Upper lobe of left lung (tissue), 6 donors: ENCODE results near the gene CD70. TPM values are rescaled to one million over a fixed set of nuclear protein-coding genes. Genes with fewer than 3 reads are reported as not detected.
A peak's percentile ranks its signal among the peaks of the same experiment; 100 is the strongest.

Source experiments
- ATAC-seq, 2 donors: fragments of 200-7000 bp; cut with Tn5 transposase; one replicate each; pipeline ENCODE4 v1.9.1; 2022; ENCODE audit warnings: mild to moderate bottlenecking in 2 of 2, moderate library complexity in 2 of 2; ENCODE audit not compliant: low FRiP score in 2 of 2
- DNase-seq, 2 donors: peaks; one replicate each; pipeline ENCODE4 v3.0.0-alpha.2; 2019 to 2020
- H3K27ac ChIP-seq, 4 donors: fragments of 200-600 bp; sonication (generic); one replicate each; pipeline ENCODE4 v1.5.1; 2016 to 2019
- H3K27me3 ChIP-seq, 4 donors: fragments of 200-600 bp; sonication (generic); one replicate each; pipeline ENCODE4 v1.5.1; 2017 to 2019
- H3K36me3 ChIP-seq, 4 donors: fragments of 200-600 bp; sonication (generic); one replicate each; pipeline ENCODE4 v1.5.1; 2016 to 2019
- H3K4me1 ChIP-seq, 4 donors: fragments of 200-600 bp; sonication (generic); one replicate each; pipeline ENCODE4 v1.5.1; 2018 to 2019
- H3K4me3 ChIP-seq, 4 donors: fragments of 200-600 bp; sonication (generic); one replicate each; pipeline ENCODE4 v1.5.1; 2017 to 2019; ENCODE audit warnings: mild to moderate bottlenecking in 2 of 4, moderate library complexity in 1 of 4
- H3K9me3 ChIP-seq, 4 donors: fragments of 200-600 bp; sonication (generic); one replicate each; pipeline ENCODE4 v1.5.1; 2018 to 2019
- EP300 ChIP-seq, 4 donors: sonication (generic); formaldehyde crosslinking; IDR thresholded peaks; one replicate each; pipeline ENCODE4 v1.5.1; 2017; ENCODE audit warnings: antibody characterized with exemption in 4 of 4, control low read depth in 2 of 4
- POLR2A ChIP-seq, 4 donors: fragments of 450-650 bp; IDR thresholded peaks; one replicate each; pipeline ENCODE4 v1.5.1; 2016 to 2017; ENCODE audit warnings: antibody characterized with exemption in 4 of 4, mild to moderate bottlenecking in 2 of 4
- POLR2AphosphoS5 ChIP-seq, 2 donors: sonication (generic); formaldehyde crosslinking; IDR thresholded peaks; one replicate each; pipeline ENCODE4 v1.5.1; 2017; ENCODE audit warnings: antibody characterized with exemption in 2 of 2
- WGBS, 2 donors: methylation state at CpG; one replicate each; pipeline ENCODE4 v1.1.5; 2017 to 2018; 5-methylcytosine and 5-hydroxymethylcytosine counted together
- total RNA-seq, 6 donors: library from RNA; depleted of rRNA in 4 of 6; stranded (reverse); fragments of >200 nt in 4 of 6; gene quantifications; one replicate each; pipeline versions ENCODE4 v1.1.0 to v1.2.1, GENCODE V29; 2016 to 2021
- TF ChIP-seq, protein P1 (sequence below), 6 experiments: fragments of 450-650 bp in 4 of 6; fragments of 200-600 bp in 2 of 6; sonication (generic) in 2 of 6; IDR thresholded peaks; one replicate each; pipeline ENCODE4 v1.5.1; 2016 to 2019; ENCODE audit warnings: antibody characterized with exemption in 6 of 6
- donor health status: DM: no; HTN: no; CAD: no; lungs with moderate emphysema.
- donor health status: DM: no; HTN: yes; CAD: no; lungs with severe emphysema.

CD70 gene
- total RNA-seq, 6 donors from 2014 or later, result 0.31 to 1.3 TPM; not detected in 4

DNA sequence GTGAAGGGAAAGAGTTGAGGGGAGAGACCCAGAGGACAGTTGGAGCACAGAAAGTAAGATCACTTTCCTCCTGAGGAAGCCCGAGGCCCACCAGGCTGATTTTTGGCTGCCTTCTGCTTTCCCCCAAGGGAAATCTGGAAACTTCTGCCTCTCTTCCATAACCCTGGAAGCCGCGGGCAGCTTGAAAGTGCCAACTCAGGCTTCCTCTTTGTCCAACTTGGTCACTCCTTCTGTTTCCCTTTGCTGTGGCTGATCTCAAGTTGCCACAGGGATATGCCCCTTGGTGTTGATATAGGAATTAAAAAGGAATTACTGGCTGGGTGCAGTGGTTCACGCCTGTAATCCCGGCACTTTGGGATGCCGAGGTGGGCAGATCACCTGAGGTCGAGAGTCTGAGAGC, 5.7 kb upstream of the CD70 start:
- H3K27ac ChIP-seq, result no peak overlapping the region
- peaks cover 0 to under 1% (median 0%) of the 10 kb centered on the region in 4 donors for H3K27me3 ChIP-seq
- DNase-seq (no peak), ATAC-seq (no peak)
- H3K9me3 ChIP-seq, result no peaks in the 10 kb centered on the region
- H3K4me3 ChIP-seq, result no peak overlapping the region
- TF ChIP-seq, protein P1, sequence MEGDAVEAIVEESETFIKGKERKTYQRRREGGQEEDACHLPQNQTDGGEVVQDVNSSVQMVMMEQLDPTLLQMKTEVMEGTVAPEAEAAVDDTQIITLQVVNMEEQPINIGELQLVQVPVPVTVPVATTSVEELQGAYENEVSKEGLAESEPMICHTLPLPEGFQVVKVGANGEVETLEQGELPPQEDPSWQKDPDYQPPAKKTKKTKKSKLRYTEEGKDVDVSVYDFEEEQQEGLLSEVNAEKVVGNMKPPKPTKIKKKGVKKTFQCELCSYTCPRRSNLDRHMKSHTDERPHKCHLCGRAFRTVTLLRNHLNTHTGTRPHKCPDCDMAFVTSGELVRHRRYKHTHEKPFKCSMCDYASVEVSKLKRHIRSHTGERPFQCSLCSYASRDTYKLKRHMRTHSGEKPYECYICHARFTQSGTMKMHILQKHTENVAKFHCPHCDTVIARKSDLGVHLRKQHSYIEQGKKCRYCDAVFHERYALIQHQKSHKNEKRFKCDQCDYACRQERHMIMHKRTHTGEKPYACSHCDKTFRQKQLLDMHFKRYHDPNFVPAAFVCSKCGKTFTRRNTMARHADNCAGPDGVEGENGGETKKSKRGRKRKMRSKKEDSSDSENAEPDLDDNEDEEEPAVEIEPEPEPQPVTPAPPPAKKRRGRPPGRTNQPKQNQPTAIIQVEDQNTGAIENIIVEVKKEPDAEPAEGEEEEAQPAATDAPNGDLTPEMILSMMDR (IDR thresholded peaks at IDR 0.05), result no peak
- no peak for TF ChIP-seq POLR2AphosphoS5 (IDR thresholded peaks at IDR 0.05)
- 72 to 91% methylated on average over 7 of the region's 7 CpGs for WGBS, 2 donors
- no peaks in the 10 kb centered on the region for H3K36me3 ChIP-seq
- no peaks in the 10 kb centered on the region for H3K4me1 ChIP-seq

- DNase-seq (no peak), ATAC-seq (no peak)
- Histone ChIP-seq H3K9me3 (no peaks in the 10 kb centered on the region), H3K36me3 (no peaks in the 10 kb centered on the region), H3K4me1 (peaks cover 10 to 25% (median 11%) of the 10 kb centered on the region in 4 donors), H3K27ac (no peak overlapping the region), H3K27me3 (peaks cover 0 to 16% (median 8%) of the 10 kb centered on the region in 4 donors), H3K4me3 (no peak overlapping the region)
- TF ChIP-seq EP300 (IDR thresholded peaks at IDR 0.05) (no peak), POLR2A (IDR thresholded peaks at IDR 0.05) (no peak), POLR2AphosphoS5 (IDR thresholded peaks at IDR 0.05) (no peak)
- TF ChIP-seq, protein P1 (IDR thresholded peaks at IDR 0.05), result no peak
- 62 to 66% methylated on average over 11 of the region's 11 CpGs for WGBS, 2 donors
Measured at GRCh38 chr19:6593651-6594416, 2.9 kb upstream of the CD70 start.

GRCh38 chr19:6590258-6590826, 608 bp downstream of the CD70 start:
- peaks cover 0 to 23% (median 11%) of the 10 kb centered on the region in 4 donors for H3K27me3 ChIP-seq
- ATAC-seq (peak in 1 of 2 donors; percentile 49), DNase-seq (peak in 1 of 2 donors; percentile 82)
- H3K9me3 ChIP-seq, result no peaks in the 10 kb centered on the region
- peaks cover 12 to 31% (median 23%) of the 10 kb centered on the region in 4 donors for H3K4me1 ChIP-seq
- H3K4me3 ChIP-seq, result peak overlapping the region in 2 of 4 donors; percentile 10 to 24
- 2 to 3% methylated on average over 31 of the region's 31 CpGs for WGBS, 2 donors
- H3K36me3 ChIP-seq, result no peaks in the 10 kb centered on the region
- no peak overlapping the region for H3K27ac ChIP-seq
- TF ChIP-seq POLR2AphosphoS5 (IDR thresholded peaks at IDR 0.05), result no peak
- TF ChIP-seq EP300 (IDR thresholded peaks at IDR 0.05), result no peak
- TF ChIP-seq, protein P1 (IDR thresholded peaks at IDR 0.05), result no peak
- no peak for TF ChIP-seq POLR2A (IDR thresholded peaks at IDR 0.05)

- WGBS, 2 donors, result 5 to 7% methylated on average over 16 of the region's 16 CpGs
- DNase-seq, result no peak
Measured at GRCh38 chr19:6589711-6590257, 1.2 kb downstream of the CD70 start.

More at GRCh38 chr19:6589711-6590257, 1.2 kb downstream of the CD70 start:
- no peak overlapping the region for H3K4me3 ChIP-seq
- H3K4me1 ChIP-seq, result peaks cover 12 to 31% (median 23%) of the 10 kb centered on the region in 4 donors
- H3K36me3 ChIP-seq, result no peaks in the 10 kb centered on the region
- peaks cover 0 to 23% (median 11%) of the 10 kb centered on the region in 4 donors for H3K27me3 ChIP-seq
- ATAC-seq, result peak in 1 of 2 donors; percentile 9
- TF ChIP-seq, protein P1 (IDR thresholded peaks at IDR 0.05), result no peak
- no peak for TF ChIP-seq POLR2A (IDR thresholded peaks at IDR 0.05)
- no peak for TF ChIP-seq EP300 (IDR thresholded peaks at IDR 0.05)
- no peak for TF ChIP-seq POLR2AphosphoS5 (IDR thresholded peaks at IDR 0.05)
- no peak overlapping the region for H3K27ac ChIP-seq
- no peaks in the 10 kb centered on the region for H3K9me3 ChIP-seq
